Measurements from ENCODE around the gene FALEC. TPM values are rescaled to one million over a fixed set of nuclear protein-coding genes. Genes with fewer than 3 reads are reported as not detected.

Gene FALEC
- polyA plus RNA-seq, 3 donors: 0.37 to 0.82 (median 0.81) TPM

- no peak for DNase-seq (ENCODE audit: extremely low read depth in 1 of 11, low read depth in 9 of 11, low spot score in 4 of 11)
Observed at GRCh38 chr1:150507912-150508864, 7.4 kb upstream of the FALEC start, which contains the start of gene ECM1. ECM1 (plus strand) TSS chr1:150508109; CDS start chr1:150508210, 101 bp downstream.

- no peak for DNase-seq (ENCODE audit: extremely low read depth in 1 of 11, low read depth in 9 of 11, low spot score in 4 of 11)
Observed at GRCh38 chr1:150508982-150509381, 6.6 kb upstream of the FALEC start.

GRCh38 chr1:150511551-150511950, 4.0 kb upstream of the FALEC start:
- DNase-seq (ENCODE audit: extremely low read depth in 1 of 11, low read depth in 9 of 11, low spot score in 4 of 11): no peak

DNA sequence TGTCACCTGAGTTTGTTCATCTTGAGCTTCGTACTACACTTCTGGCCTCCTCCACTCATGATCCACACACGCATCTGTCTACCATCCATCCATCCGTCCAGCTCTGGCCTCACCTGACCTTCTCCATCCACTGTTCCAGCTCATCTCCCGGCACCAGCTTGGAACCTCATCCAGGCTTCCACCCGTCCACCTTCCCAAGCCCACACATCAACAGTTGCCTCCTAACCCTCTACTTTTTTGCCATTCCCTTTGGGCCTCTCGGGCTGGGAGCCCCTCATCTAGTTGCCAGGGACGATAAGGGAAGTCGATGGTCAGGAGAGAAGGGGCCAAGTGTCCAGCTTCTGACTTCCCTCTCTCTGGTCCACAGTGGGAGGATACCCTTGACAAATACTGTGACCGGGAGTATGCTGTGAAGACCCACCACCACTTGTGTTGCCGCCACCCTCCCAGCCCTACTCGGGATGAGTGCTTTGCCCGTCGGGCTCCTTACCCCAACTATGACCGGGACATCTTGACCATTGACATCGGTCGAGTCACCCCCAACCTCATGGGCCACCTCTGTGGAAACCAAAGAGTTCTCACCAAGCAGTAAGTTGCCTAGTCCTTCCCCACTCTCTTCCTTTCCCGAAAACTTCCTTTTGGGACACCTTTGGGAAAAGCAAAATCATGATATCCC, 3.4 kb upstream of the FALEC start:
- no peak for DNase-seq (ENCODE audit: extremely low read depth in 1 of 11, low read depth in 9 of 11, low spot score in 4 of 11)

DNA sequence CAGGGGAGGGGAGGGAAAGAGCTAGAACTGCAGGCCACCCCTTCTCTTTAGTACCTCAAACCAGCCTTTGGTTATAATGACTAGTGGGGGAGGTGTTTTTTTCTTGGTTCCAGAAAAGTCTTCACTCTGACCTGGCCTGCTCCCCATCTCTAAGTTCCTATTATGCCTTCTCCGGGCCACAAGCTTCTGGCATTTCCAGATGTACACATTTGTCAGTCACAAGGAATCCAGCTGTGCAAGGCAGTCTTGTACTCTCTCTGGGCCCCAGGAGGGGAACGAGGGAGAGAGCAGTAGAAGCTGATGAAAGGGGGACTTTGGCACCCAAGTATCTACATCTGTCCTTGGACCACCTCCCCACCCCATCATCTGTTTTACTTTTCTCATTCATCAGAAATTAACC, 2.7 kb upstream of the FALEC start:
- DNase-seq (ENCODE audit: extremely low read depth in 1 of 11, low read depth in 9 of 11, low spot score in 4 of 11): no peak

- DNase-seq (ENCODE audit: extremely low read depth in 1 of 11, low read depth in 9 of 11, low spot score in 4 of 11): no peak
Observed at GRCh38 chr1:150513351-150513791, 2.2 kb upstream of the FALEC start.

DNA sequence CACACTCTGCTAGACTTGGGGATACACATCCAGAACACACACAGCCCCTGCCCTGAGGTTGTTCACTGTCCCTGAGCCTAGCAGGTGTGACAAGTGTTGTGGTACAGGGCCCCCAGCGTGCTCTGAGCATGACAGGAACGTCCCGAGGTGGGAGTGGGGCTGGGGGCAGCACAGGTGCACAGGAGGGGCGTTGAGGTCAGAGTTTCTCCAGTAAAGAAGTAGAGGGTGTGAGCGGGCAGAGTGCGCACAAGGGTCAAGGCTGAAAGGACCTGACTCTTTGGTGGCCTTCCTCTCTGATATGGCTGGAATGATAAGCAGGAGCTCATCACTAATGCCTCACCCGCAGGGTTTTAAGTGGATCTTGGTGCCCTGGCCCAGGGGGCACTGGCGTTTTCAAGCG, 1.3 kb upstream of the FALEC start:
- no peak for DNase-seq (ENCODE audit: extremely low read depth in 1 of 11, low read depth in 9 of 11, low spot score in 4 of 11)

DNA sequence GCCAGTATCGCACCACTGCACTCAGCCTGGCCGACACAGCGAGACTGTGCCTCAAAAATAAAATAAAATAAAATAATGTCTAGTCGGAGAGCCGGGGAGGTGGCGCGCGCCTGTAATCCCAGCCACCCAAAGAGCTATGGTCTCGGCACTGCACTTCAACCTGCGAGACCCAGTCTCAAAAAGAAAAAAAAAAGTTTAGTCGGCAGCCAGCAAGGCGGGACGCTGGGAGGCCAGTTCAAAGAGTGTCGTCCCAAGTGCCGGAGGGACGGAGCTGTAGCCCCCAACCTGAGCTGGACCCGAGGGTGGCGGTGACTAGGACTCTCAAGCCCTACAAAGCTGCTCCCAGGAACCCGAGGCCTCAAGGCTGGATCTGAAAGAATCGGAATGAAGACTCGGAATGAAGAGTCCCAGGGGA, 632 bp upstream of the FALEC start:
- no peak for DNase-seq (ENCODE audit: extremely low read depth in 1 of 11, low read depth in 9 of 11, low spot score in 4 of 11)

DNA sequence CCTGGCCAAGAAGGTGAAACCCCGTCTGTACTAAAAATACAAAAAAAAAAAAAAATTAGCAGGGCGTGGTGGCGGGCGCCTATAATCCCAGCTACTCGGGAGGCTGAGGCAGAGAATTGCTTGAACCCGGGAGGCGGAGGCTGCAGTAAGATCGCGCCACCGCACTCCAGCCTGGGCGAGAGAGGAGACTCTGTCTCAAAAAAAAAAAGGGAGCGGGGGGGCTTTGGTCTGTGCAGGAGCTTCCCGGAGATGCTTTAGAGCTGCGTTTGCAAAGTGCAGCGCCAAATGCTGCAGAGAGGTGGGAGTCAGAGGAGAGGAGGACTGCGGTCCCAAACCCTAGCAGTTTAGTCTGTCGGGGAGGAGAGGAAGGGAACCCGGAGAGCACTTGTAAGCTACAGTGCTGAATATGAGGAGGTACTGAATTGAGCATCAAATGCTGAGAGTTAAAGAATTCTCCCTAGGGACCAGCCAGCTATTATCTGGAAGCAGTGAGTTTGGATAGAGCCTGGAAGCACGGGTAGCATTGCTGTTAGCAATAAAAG, 569 bp downstream of the FALEC start:
- no peak for DNase-seq (ENCODE audit: extremely low read depth in 1 of 11, low read depth in 9 of 11, low spot score in 4 of 11)

GRCh38 chr1:150516616-150517015, 1.1 kb downstream of the FALEC start:
- DNase-seq (ENCODE audit: extremely low read depth in 1 of 11, low read depth in 9 of 11, low spot score in 4 of 11): no peak

DNA sequence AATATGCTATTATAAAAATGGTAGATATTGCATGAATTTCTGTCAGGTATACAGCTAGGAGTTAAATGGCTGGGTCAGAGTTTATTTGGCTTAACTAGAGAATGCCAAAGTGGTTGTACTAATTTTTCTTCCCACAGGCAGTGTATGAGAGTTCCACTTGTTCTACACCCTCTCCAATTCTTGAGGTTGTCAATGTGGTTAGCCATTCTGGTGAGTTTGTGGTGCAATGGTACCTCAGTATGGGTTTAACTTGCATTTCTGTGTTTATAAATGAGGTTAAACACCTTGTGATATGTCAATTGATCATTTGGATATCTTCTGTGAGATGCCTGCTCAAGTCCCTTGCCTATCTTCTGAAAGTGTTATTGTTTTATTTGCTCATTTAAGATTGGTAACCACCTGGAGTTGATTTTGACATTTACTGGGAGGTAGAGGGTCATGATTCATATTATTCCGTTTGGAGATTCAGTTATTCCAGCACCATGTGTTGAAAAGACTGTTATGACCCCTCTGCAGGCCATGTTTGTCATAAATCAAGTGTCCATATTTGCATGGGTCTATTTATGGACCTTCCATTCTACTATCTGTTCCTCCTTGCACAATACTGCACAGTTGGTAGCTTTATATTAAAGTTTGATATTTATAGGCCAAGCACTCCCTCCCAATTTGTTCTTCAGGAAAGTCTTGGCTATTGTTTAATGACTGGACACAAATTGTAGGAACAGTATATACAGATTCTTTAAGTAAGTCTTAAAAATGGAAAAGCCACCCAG, 5.8 kb downstream of the FALEC start:
- no peak for DNase-seq (ENCODE audit: extremely low read depth in 1 of 11, low read depth in 9 of 11, low spot score in 4 of 11)

DNA sequence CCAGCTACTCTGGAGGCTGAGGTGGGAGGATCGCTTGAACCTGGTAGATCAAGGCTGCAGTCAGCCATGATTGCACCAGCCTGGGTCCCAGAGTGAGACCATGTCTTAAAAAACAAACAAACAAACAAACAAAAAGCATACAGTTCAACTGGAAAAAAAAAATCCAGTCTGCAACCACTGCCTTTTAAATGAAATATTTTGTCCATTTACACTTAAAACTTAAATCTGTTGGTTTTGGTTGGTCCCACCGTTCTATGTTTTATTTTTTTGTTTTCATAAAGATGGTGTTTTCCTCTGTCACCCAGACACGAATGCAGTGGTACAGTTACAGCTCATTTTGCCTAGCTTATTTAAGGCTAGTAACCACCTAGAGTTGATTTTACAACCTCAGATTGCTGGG, 9.8 kb downstream of the FALEC start:
- DNase-seq (ENCODE audit: extremely low read depth in 1 of 11, low read depth in 9 of 11, low spot score in 4 of 11): no peak

DNA sequence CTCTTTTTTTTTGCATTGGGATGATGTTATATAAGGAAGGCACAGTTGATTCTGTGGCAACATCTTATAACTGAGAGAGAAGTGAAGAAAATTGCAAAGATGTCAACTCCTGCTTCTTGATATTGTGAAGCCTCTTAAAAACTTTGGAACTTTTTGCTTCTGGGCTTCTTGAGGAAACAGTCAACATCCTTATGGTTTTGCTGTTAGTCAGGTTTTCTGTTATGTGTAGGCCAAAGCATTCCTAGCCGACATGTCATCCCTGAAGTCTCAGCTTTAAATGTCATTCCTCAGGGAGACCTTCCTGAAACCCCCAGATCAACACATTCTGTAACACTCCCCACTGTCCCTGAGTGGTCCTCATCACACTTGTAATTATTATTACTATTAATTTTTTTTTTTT, 12.6 kb downstream of the FALEC start:
- DNase-seq (ENCODE audit: extremely low read depth in 1 of 11, low read depth in 9 of 11, low spot score in 4 of 11): no peak

- DNase-seq (ENCODE audit: extremely low read depth in 1 of 11, low read depth in 9 of 11, low spot score in 4 of 11): no peak
Observed at GRCh38 chr1:150529017-150529416, 13.5 kb downstream of the FALEC start.

DNA sequence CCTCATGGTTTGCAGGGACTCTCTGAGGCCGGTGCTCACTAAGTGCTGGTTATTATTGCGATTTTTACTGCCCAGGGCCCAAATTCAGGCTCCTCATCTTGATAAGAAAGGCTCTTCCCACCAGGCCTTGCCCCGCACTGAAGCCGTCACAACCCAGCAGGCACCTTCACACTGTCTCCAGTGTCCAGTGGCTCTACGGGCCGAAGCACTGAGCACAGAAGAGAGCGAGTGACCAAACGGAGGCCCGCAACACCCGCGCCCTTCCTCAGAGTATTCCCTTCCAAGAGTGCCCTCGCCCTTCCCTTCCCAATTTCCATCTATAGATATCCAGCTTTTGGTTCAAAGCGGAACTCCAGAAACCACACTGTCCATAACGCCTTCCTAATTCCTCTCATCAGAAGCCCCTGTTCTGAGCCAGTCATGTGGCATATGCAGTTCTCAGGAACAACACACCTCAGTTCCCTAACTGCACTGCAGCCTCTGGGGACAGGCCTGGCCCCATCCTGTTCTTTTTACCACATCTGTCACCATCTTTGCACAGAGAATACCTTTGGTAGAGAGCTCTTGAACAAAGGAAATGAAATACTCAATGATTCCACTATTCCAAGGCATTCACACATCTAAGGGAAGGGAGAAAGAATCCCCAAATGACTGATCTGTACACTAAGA, 15.1 kb downstream of the FALEC start:
- no peak for DNase-seq (ENCODE audit: extremely low read depth in 1 of 11, low read depth in 9 of 11, low spot score in 4 of 11)

DNA sequence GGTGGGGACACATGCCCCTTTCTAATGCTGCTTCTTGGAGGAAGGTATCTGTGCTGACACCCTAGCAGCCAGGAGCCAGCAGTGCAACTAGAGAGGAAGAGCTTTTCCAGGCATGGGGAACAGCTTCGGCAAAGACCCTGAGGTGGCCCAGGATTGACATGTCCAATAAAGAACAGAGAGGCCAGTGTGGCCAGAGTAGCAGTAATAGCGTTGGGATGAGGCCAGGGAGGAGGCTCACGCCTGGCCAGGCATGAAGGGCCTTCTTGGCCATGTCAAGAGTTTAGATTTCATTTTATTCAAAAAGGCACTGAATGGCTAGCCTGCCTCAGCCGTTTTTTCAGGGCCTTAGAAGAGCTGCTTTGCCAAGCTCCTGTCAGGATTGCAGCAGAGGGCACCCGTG, 17.3 kb downstream of the FALEC start:
- no peak for DNase-seq (ENCODE audit: extremely low read depth in 1 of 11, low read depth in 9 of 11, low spot score in 4 of 11)

DNA sequence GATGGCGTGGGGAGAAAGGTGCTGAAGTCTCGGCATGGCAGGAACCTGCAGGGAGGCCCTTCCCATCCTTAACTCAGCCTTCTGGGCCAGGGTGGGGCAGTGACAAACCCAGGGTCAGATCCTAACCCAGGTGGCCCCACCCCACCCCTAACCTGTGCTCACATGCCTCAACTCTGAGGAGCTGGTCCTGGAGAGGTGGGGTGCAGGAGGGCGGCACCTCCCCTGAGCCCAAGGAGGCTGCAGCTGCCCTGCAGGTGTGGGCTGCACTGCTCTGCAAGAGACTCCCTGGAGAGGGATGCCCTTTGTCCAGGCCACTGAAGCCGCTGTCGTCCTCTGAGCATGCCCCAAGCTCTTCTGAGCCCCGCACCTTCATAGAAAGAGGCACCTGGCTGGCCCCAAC, 18.4 kb downstream of the FALEC start:
- DNase-seq (ENCODE audit: extremely low read depth in 1 of 11, low read depth in 9 of 11, low spot score in 4 of 11): no peak

- DNase-seq (ENCODE audit: extremely low read depth in 1 of 11, low read depth in 9 of 11, low spot score in 4 of 11): no peak
Observed at GRCh38 chr1:150535511-150536287, 20.1 kb downstream of the FALEC start.

Data from renal cortex interstitium (tissue), 11 donors.